Smooth muscle cell of trachea (primary cell): ENCODE results near the gene SLC45A3. TPM values are rescaled to one million over a fixed set of nuclear protein-coding genes. Genes with fewer than 3 reads are reported as not detected.

Experiments
- total RNA-seq: library from RNA; depleted of rRNA; stranded (reverse); fragments of >200 nt; gene quantifications from 2 replicates; pipeline ENCODE4 v1.2.1, GENCODE V29; 2014

The SLC45A3 gene
- total RNA-seq = 0.44 and 1.5 TPM in 2 replicates

GRCh38 chr1:205680073-205680851 is at the start of gene SLC45A3:
Gene SLC45A3, minus strand, starts transcription at chr1:205680509. Its CDS starts 15,853 bp downstream, at chr1:205664656.

GRCh38 chr1:205631768-205632668 is 48.3 kb downstream of the SLC45A3 start, which contains the start of gene ELK4:
Gene ELK4, minus strand, starts transcription at chr1:205632011. Its CDS starts 8,129 bp downstream, at chr1:205623882.

Other genes starting within 250 kb of the SLC45A3 start
- gene BLACAT1, start 224.5 kb downstream of the SLC45A3 start, total RNA-seq = under 0.01 TPM in 1 of 2 replicates, not detected in the other
- 1.3 TPM in 1 of 2 replicates, not detected in the other for gene CDK18, start 175.8 kb downstream of the SLC45A3 start, total RNA-seq
- gene ELK4, start 48.5 kb downstream of the SLC45A3 start, total RNA-seq = 9.3 and 14.0 TPM in 2 replicates
- gene NUCKS1, start 69.7 kb upstream of the SLC45A3 start, total RNA-seq = 67.0 and 140 TPM in 2 replicates
- 19.5 and 32.9 TPM in 2 replicates for gene RAB29, start 95.0 kb upstream of the SLC45A3 start, total RNA-seq
- gene SLC41A1, start 132.7 kb upstream of the SLC45A3 start, total RNA-seq = 15.4 and 24.0 TPM in 2 replicates
- under 0.01 TPM in 1 of 2 replicates, not detected in the other for gene PM20D1, start 169.6 kb upstream of the SLC45A3 start, total RNA-seq